Measurements from ENCODE around the gene CPVL.

Gene CPVL

DNA sequence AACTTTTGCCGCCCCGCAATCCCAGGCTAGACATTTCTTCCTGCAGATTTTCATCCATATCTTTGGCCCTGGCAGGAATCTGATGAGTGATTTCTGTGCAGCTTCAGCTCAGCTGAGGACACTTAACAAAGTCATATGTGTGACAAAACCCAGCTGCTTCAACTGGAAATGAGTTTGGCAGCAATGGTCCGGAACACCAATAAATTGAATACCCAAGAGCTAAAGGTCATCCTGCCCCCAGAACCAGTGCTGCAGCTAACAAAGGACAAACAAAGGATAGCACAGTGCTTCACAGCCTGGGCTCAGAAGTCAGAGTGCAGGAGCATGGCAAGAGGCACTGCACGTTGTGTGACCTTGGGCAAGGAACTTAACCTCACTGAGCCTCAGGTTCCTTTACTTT lies 148.2 kb downstream of the CPVL start:
- no peak for DNase-seq

DNA sequence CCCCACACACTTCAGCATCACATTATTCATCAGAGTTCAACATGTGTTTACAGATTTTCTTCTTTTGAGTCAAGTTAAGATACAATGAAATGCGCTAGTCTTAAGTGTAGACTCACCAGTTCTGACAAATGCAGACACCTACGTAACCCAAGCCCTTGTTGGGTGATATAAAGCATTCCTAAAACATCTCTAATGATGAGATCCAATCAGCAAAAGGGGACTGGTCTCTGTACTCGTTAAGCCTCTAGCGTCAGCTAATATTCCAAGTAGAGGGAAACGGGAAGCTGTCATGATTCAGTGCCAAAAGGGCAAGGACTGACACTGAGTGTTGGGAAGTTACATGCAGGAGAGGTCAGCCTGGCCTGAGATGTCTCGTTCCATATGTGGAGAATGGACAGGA lies 149.5 kb downstream of the CPVL start:
- DNase-seq, result no peak

DNA sequence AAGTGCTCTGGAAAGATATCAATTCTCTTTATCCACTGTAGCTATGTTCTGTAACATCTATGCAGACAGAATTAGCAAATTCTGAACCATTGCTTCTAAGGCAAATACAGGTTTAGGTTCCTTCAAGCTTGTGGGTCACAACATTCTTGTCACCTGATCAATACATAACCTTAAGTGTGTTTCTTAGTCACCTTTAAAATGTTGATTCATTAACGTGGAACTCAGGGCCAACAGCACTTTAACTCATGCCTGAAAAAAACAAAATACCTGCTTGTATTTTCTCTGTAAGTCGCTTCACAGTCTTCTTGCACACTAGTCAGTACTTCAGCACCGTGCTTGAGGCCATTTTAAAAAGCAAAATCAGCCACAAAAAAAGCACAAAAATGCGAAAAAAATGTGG lies 153.0 kb downstream of the CPVL start:
- DNase-seq, result no peak

DNA sequence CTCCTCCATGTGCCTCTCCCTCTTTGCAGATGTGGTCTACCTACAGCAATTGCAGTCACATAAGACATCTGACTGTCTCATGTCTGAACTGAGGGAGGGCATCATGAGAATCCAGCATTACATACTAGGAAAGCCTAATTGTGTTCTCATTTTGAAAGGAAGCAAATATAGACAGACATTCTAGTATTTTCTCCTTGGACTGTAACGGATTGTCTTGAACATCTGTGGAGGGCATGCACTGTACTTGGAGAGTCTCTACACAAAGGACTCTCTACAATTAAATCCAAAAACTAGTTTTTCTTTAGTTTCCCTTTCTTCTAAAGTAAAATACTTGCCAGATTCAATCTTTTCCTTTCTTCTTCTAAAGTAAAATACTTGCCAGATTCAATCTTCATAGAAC lies 153.5 kb downstream of the CPVL start:
- DNase-seq, result no peak

DNA sequence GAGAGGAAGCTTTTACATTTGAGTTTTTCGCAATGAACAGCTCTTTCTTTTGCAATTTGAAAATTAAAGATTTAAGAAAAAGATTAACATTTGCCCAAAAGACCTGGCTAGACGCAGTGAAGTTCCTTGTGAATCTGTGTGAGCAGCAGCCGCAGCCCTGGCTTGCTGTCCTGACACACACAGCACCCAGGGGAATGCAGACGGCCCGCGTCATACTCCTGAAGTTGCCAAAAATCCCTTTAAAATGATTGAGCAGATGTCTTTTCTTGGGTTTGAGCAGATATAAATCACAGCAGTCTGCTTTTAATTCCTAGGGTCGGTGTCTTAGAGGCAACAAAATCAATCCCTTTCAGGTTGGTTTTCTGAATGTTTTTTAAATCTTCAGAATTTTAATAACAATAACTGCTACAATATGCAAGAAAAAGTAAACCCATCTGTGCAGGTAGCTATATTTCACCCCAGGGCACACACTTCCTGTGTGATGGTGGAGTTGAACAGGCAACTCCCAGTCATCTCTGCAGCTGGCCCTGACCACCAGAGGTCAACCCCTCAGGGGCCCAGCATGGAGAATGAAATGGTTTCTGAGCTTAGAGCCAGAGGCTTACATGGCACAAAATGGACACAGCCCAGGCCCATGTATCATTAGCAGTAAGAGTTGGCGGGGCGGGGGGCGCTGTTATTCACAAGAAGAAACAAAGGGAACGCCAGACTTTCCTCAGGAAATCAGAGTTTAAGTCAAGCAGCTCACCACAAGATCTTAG lies 156.0 kb downstream of the CPVL start:
- no peak for DNase-seq

DNA sequence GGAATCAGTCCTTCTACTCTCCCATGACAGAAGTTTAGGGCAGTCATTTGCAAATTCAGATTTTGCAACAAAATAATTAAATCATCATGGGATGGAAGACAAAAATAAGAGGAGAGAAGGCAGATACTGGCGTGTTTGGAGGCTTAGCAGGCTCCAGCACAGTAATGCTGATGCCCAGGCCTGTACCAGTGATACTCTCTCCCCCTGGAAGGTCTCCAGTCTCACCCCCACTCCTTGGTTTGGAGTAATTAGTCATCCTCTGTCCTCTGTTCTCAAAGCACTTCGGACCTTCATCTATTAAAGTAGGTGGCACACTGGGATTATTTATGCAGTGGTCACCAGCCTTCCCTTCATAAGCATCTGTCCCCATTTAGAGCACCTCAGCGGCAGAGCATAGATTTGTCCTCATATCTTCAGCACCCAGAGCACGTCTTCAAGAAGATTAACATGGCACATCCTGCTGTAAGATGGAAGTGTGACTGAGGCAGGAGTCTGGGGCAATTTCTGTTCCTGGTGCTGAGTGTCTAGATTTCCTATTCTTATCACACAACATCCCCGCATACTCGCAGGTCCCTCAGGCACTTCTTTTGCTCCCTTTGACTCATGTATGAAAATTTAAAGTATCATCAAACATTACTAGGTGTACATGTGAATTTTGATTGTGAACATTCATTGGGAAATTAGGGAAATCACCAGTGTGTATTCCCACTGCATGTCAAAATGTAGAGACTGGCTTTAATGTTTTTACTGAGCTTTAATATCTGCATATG lies 156.9 kb downstream of the CPVL start:
- DNase-seq, result no peak

DNA sequence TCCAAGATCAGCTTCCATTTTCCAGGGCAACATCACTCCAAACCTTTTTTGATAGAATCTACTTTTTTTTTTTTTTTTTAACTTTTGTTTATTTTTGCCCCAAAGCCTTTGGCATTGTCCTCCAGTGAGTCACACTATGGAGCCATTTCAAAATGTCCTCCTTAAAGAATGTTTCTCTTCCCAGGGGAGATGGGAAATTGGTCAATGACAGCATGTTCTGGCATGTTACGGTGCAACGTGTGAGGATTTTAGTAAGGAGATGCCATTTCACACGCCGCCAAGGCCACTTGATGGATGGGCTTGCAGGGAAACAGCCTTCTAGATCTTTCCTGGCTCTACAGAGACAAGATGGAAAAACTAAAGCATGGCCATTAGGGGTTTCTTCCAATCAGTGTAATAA lies 157.5 kb downstream of the CPVL start:
- DNase-seq, result no peak

DNA sequence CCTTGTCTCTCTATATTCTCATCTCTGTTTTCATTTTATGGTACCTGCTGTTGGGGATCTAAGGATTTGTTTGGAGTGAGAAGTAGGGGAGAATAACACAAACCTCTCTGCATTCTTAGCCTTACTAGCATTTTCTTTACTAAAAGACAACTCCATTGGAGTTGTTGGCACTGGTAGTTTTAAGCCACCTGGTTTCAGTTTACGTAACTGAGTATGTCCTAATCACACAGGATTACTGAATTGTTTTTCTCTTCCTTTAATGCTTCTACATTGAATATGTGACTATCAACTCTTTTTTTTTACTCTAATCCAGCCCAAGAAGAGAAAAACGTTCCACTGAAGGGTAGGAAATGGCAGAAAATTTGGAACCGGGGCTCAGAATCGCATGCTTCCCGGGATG lies 158.2 kb downstream of the CPVL start:
- DNase-seq, result no peak

DNA sequence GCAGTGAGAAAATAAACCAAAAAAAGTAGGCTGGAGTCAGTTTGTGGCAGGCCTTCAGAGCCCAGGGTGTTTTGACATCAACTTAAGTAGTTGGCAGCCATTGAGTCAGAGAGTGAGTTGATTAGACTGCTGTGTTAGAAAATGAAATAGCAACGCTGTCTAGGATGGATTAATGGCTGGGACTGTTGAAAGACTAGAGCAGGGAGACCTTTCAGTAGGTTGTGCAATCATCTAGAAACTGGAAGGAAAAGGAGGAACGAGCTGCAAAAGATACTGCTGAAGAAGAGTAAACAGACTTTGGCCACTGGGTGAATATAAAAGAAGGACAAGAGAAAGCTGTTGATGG lies 159.6 kb downstream of the CPVL start:
- DNase-seq, result no peak

DNA sequence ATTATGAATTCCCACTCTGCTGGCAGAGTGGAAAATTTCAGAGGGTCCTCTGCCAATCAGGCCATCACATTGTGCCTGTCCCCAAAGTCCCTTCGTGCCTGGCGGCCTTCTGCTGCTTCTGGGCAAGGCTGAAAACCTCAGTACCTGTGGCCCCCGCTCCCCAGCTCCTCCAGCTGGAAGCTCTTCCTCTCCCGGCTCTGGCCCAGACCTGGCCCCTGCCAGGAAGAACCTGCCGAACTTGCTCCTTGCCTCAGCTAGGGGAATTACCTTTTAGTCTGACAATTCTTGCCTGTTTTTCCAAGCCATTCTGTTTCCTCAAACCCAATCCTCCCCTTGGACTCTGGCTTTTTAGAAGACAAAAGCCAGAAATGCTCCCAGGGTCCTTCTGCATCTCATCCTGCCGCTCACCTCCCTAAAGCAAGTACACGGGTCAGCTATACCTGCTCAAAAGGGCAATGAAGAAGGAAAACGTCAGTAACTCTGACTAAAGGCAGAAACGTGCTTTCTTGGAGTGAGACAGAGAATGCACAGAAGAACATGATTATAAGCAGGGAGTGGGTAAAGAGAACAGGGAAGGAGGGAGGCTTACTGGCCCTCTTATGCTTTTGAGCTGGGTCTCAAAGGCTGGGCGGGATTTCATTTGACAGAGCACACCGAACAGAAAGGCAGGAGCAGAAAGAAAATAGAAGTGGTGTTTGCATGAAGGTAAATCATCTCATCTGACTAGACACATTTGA lies 160.1 kb downstream of the CPVL start:
- no peak for DNase-seq

DNA sequence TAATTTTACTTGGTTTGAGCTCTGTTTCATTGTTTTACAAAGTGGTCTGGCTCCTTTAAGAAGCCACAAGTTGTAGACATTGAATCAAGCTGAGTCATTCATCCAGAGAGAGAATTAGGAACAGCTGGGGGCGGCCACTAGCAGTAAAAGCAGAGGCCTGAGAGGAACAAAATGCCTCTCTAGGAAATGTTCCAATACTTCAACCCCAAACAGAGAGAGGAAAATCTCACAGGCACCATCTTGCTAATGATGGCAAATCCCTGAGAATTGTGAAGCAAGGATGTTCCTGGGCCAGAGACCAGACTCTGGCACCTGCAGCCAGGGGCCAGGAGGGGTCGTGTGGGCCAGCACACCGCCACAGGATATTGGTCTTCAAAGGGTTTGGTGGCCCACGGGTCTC lies 161.7 kb downstream of the CPVL start:
- no peak for DNase-seq

DNA sequence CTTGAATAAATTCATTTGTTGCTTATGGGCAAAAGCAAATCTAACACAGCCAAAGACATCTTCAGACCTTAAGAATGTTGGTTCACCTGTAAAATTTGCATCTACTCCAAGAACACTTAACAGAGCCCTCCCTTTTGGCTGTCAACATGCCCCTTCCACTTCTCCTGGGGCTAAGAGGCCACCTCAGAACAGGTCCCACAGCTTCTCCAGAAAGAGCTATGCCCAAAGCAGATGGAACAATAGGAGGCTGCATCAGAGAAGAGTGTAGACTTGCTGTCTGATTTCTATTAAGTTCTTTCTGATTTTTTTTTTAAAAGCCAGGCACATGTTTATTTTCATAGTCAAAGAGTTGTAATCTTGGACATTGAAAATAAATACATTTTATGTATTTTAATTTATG lies 162.1 kb downstream of the CPVL start:
- DNase-seq, result no peak

DNA sequence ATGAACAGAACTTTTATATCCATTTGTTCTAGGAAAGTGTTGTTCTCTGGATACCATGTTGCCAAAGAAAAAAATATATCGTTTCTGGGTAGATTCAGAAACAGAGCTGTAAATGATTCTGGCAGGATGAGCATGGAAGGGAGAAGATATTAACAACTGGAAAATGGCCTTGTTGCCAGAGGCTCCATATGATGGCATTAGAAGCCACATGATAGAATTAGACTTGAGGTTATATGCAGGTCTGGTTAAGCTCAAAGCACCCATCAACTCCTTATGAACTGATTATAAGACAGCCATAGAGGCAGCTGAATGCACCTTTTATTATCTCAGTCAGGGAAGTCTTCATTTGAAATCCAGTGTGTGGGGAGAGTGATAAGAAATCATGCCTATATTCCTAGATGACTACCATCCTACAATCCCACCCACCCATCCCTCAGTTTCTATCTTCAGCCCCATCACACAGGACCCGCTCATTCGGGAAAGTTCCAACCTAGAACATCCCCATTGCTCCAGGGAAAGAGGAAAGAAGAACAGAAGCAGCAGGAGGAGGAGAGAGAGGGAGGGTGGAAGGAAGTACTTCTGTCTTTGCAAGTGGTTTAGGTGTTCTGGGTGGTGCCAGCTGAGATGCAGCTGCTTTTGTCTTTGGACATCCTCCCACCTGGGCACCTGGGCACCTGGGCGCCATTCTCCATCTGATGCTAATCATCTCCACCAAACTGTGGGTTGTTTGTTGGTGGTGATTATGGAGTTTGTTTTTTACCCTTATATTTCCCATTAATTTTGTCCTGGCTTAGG lies 162.7 kb downstream of the CPVL start:
- no peak for DNase-seq

DNA sequence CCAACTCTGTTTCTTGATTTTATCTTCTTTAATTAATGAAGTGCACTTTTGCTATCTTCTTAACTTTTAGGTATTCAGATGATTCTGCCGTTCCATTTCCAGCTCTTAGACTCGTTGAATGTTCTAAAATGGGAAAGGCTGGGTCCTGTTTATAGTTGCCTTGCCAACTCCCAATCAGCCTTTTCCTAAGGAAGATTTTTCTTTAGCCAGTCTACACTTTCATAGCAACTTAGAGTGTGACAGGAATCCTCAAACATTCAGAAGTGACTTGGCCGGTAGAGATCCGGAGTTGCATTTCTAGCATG lies 165.2 kb downstream of the CPVL start:
- no peak for DNase-seq

DNA sequence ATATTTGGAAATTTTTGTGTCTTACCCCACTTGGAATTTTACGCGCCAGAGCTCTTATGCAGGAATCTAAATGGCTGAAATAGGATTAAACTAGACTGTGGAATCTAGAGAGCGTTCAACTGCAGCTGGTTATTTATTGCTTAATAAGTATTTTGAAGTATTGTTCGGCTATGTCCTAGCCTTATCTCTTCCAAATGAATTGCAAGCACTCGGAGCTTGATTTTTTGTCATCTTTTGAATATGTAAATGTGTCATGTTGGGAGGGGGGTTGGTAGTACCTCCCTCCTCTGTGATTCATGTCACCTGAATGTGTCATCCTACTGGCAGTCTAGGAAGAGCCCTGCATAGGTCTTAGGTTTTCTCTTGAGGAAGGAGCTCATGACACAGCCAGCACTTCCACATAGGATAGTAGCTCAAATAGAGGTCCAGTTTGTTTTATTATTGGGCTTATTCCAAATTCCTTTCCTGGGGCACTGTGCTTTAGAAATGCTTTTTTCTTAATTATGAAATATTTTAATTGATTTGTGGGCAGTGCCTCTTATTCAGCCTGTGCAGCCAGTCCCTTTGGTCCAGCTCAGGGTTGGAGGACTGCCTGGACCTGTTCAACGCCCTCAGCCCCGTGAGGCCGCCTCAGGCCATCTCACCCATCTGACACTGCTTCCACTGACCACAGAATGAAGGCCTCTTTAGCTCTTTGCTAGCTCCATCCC lies 165.7 kb downstream of the CPVL start:
- DNase-seq, result no peak

DNA sequence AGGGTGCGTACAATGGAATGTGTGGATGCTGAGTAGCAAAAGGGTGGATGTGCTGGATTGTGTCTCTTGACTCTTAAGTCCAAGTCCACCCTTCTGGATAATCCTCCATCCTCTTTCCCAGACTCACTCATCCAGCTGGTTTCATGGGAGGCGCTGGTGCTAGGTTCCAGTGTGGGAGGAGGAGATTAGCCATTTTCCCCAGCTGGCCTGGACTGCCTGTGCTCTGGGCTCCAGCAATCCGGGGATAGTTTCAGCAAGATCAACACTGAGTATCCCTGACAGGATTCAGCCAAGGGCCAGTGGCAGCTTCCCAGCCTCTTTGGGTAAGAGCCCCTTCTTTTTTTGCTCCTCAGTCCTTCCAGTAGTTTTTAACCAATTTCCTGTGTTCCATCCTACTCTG lies 166.6 kb downstream of the CPVL start:
- DNase-seq, result no peak

DNA sequence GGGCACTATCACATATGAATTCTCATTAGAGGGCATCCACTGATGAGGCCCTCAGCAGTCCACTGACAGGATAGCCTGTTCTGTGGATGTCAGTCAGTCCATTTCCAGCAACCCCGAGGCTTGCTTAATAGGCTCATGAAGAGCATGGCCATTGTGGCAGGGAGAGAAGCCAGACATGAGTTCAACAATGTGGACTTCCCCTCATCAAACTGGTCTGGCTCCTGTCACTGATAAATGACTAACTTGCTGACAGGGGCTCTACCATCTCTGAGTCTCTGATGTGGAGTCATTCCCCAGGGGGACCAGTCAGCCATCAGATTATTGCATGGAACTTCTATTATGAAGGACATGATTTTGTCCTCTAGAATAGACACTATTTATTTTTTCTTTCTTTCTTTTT lies 168.5 kb downstream of the CPVL start:
- DNase-seq, result no peak

DNA sequence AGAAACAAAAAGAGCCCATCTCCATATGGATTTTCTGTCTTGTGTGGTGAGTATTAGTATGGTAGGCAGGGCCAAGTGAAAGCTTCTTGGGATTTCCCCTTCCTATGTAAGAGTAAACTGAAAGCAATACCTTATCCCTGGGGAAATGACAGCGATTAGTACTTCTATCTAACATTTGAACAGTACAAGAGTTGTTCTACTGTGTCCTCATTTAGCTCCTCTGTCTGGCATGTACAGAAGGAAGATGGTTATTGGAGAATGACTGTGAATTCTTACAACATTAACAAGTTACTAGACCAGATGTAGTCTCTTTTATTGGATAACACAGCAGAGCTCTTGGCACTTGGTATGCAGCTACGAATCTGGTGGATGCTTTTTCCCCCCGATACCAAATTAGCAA lies 170.3 kb downstream of the CPVL start:
- DNase-seq, result no peak

DNA sequence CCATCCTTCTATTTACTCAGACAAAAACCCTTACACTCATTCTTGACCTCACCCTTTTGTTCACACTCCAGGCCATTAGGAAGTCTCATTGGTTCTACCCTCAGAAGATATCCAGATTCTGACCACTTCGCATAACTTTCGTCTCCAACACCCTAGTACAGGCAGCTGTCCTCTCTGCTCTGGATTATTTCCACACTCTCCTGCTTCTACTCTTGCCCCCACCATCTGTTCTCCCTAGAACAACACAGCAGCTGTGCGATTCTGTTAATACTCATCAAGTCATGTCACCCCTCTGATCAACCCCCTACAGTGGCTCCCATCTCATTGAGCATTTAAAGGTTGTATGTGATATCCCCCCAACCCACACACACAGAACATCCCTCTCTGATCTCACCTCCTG lies 172.7 kb downstream of the CPVL start:
- no peak for DNase-seq

DNA sequence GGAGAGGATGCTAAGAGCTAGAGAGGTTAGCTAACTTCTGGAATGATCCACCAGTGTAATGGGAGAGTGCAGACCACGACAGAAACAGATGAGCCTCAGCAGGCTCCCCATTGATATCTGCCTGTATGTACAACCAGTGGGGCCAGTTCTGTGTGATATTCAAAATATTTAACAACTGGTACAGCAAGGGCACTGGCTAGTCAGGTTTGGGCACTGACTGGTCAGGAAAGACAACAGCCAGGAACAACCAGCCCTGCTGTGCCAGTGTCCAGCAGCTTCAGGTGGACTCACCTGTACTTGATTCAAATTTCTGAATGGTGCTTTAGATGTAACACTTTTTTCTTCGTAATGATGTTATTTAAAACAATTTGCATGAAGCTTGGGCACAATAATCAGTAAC lies 182.3 kb downstream of the CPVL start:
- no peak for DNase-seq

DNA sequence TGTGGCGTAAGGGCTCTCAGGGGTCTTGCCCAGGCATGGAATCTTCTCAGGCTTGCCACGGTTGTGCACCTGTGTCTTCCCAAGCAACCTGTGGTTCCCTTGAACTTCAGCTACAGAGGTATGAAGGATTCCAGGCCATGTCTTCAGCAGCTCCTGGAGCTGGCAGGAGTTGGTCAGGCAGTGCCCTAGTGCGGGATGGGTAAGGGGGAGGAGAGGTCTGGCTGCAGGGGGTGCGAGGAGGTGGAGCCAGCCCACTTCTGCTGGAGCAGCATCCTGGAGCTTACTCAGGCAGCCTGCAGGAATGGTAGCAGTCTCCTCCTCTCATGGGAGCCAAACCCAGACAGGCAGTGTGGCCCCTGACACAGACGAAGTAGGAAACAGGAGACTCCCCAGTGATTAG lies 184.4 kb downstream of the CPVL start:
- no peak for DNase-seq

DNA sequence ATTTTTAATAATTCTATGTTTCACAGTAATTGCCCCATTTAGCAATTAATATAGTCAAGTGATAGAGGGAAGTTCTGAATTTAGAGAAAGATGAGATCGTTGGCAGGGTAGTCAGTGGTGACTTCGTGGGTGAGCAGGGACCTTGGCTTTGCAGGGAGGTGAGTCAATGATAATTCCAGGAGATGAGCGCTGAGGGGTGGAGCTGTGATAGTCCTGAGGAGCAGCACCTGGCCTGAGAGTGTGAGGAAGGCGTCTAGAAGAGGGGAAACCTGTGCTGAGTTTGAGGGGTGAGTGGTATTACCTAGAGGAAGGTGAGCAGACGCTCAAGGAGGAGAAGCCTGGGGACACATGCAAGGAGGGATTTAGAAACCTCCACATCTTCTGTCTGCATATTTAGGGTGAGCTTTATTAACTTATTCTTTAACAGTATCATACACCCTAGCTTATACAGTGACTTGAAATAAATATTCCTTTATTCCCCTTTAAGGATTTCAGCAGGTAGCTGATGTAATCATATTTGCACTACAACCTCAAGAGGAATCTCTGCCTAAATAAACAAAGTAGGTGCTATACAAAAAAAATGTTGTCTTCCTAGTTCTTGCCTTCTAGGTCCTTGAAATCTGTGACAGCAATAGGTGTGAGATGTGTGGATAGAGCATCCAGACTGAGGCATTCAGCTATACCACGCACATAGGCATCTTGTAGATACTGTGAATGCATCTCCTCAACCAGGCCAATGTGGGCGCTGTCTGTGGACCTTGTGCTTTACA lies 186.1 kb downstream of the CPVL start:
- no peak for DNase-seq
